Measurements from ENCODE around the gene SLC19A2.

SLC19A2 gene

DNA sequence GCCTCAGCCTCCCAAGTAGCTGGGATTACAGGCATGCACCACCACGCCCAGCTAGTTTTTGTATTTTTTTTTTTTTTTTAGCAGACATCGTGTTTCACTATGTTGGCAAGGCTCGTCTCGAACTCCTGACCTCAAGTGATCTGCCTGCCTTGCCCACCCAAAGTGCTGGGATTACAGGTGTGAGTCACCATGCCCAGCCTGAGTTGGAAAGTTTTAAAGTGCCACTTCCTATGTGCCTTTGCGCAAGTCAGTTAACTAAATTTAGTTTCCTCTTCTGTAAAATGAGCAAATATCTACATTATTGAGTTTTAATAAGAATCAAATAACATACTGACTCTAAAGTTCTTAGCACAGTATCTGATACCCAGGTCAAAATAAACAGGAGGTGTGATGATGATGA lies 12.4 kb downstream of the SLC19A2 start:
- DNase-seq = no peak

DNA sequence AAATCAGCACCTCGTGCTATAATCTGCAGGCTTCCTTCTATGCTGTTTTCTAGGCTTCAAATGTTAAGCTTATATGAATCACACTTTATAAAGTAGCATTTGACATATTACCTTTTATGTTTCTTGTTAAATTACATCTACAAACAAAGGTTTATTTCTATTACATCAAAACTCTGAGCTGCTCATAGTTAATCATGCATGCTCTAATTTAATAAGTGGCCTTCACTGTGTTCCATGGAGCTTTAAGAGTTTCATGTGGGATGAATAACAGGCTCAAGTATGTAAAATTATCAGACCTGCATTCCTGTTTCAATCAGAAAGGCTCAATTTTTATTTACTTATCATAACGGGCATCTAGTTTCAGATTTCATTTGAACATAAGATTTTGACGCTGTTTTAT lies 13.0 kb downstream of the SLC19A2 start:
- DNase-seq = no peak

DNA sequence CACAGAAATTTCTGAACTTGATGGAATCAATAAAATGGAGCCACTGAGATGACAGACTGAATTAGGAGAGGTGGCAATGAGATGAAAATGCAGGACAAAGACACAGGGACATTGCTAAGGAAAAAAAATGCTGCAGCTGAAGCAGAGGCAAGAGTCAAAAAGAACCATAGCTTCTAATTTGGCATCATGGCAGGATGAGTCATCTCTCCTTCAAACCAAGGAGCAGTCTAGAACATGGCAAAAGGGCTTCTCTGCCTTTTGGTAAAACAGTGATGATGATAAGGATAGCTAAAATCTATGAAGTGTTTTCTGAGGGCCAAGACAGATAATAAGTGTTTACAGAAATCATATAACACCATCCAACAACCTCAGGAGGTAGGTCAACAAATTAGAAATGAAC lies 16.8 kb downstream of the SLC19A2 start:
- no peak for DNase-seq

DNA sequence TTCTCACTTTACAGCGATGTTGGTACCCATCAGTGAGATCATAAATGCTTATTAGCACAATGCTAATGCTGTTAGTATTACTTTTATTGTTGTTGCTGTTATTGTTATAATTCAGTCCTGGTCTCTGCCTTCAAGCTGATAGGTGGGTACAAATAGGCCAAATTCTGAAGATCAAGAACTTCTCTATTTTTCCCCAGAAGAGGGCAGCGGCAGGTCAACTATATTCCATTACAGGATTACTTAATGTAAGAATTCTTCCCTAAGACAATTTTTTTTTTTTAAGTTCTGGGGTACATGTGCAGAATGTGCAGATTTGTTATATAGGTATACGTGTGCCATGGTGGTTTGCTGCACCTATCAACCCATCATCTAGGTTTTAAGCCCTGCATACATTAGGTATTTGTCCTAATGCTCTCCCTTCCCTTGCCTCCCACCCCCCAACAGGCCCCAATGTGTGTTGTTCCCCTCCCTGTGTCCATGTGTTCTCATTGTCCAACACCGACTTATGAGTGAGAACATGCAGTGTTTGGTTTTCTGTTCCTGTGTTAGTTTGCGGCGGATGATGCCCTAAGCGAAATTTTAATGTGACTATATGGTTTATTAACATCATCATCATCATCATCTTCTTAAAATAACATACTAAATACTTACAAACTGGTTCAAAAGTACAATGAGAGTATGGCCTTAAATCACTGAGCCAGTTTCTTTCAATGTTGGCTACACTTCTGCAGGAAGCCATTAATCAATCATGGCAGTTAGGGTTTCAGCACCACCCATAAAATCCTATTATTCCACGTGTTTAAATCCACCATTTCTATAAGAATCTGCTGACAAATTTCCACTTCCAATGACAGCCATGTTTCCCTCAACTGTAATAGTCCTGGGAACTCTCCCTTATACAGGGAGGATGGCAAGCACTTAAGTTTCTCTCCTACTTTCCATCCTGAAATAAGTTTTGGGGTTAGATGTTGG lies 19.2 kb downstream of the SLC19A2 start:
- no peak for DNase-seq

DNA sequence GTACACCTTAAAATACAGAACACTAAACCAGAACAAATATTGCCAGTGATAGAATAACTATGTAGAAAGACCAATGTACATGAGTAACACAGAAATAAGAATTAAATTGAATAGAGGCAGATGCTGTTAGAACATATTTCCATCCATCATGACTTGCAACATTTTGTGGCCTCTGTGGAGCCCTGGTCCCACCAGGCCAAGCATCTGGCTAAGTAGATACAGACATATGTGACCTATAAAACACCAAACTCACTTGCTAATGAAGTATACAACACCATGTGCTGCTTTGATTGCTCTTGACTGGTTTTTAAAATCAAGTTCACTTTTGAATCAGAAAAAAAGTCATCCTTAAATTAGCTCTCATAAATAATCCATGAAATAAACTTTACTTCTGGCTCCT lies 20.5 kb downstream of the SLC19A2 start:
- no peak for DNase-seq

DNA sequence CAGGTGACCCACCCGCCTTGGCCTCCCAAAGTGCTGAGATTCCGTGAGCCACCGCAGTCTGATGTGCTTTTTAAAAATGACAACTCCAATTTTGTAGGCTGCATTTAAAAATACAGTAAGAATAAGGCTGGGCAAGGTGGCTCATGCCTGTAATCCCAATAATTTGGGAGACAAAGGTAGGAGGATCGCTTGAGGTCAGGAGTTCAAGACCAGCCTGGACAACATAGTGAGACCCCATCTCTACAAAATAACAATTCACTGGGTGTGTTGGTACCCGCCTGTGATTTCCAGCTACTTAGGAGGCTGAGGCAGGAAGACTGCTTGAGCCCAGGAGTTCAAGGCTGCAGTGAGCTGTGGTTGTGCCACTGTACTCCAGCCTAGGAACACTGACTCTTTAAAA lies 23.4 kb downstream of the SLC19A2 start:
- DNase-seq = no peak

DNA sequence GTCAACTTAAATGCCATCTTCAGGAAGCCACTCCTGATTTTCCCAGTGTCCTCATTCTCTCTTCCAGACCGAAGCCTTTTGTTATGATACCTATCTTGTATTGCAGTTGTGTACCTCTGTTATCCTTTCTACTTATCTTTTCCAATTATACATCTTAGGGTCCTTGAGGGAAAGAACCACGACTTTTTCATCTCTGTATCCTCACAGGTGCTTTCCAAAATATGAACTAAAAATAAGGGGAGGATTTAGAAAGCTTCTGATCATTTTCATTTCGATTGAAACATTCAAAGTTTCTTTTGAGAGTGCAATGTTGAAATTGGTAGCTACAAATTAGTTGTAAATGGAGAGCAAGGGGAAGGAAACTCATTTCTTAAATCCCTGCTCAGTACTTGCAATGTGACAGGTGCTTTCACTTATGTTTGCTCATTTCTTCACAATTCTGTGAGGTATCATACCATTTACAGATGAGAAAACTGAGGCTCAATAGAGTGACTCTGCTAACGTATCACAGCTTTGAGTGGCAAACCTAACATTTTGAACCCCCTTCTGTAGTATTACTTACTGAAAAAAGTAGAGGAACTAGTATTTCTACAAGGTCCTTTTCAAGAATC lies 24.2 kb downstream of the SLC19A2 start:
- DNase-seq = no peak

DNA sequence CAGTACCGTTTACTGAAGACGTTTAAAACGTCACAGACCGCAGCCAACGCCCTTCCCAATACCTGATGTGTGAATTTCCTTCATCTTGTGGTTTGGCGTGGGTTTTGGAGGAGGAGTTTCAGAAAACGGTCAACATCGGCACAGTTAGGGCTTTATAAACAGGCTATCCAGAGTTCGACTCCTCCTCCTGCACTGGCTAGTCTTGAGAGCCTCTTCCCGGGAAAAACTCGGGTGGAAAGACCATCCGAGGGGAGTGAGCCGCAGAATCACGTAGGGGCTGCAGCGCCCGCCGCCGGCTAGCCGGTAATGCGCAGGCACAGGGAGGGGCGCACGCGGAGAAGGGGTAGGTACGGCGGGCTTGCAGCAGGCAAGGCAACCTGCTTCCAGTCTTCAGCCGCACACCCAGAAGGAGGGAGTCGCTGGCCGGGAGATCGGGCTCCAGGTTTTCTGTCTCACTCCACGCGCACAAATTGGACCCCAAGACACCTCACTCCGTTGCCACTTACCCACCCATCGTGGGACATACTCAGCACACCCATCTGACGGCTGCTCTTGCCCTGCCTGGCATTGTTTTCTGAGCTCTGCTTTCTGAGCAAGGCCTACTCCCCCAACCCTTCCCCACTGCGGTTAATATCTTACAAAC lies 25.4 kb downstream of the SLC19A2 start:
- no peak for DNase-seq

DNA sequence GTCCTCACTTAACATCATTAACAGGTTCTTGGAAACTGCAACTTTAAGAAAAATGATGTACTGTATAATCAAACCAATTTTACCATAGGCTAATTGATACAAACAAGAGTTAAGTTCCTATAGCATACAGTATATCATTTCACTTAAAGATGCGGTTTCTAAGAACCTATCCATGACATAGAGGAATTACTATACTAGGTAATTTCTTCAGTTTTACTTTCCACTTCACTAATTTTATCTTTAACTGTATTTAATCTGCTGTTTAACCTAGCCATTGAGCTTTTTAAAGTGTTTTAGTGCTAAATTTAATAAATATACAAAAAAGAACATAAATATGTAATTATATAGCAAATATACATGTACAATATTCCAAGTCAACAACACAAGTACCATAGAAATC lies 28.3 kb downstream of the SLC19A2 start:
- no peak for DNase-seq

DNA sequence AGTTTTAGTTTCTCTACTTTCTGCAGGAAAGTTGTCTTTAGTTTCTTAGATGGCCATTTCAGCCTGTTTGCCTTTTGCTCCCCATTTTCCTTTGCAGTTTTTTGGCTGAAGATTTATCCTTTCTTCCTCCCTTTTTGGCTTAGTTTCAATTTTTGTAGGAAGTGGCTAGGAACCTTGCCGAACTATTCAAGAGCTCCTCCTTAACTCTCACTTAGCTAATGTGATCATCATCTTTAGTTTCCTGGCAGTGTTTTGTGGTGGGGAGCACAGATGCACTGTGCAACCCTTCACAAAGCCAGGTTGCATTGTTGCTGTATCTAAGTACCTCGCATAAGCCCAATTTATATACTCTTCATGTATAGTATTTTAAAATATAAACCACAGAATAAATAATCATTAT lies 29.7 kb downstream of the SLC19A2 start:
- DNase-seq = no peak

DNA sequence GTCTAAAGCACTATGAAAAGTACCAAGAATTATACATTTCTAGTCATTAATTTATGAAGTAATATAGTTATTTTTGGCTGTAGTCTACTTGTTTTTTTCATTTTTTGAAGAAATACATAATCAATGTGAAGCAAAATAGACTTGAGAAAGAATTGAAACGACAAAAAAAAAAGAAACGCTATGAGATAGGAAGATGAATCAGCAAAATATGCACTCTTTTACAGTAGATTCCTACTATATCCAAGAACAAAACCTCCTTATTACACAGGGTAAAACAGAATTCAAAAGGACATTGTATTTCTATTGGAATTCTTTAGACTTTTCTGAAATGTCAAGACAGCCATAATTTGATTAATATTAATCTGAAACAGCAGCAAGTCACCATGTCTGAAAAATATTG lies 32.8 kb downstream of the SLC19A2 start:
- DNase-seq = no peak

DNA sequence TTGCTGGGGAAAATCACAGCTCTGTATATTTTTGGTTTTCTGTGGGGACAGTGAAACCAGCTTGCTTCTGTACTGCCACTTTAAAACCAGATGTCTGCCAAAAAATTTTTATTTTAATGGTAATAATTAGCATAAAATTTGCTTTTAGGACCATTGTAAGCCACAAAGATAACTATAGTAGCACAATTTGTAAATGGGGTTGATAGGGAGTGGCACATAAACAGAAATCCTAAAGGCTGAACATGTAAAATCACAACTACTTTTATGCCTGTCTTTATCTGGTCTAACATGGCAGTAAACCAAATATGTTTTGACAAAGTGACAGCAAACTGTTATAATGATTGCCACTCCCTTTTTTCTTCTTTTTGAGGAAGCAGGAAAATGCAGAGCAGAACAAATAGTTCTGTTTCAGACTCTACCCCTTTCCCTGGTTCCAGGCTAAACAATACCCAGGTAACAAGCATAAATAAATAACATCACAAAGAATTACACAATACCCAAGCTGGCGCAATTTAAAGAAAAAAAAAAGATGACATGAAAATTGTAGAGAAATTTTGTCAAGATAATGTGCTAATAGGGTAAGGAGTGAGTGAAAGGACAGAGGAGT lies 34.4 kb downstream of the SLC19A2 start:
- no peak for DNase-seq

DNA sequence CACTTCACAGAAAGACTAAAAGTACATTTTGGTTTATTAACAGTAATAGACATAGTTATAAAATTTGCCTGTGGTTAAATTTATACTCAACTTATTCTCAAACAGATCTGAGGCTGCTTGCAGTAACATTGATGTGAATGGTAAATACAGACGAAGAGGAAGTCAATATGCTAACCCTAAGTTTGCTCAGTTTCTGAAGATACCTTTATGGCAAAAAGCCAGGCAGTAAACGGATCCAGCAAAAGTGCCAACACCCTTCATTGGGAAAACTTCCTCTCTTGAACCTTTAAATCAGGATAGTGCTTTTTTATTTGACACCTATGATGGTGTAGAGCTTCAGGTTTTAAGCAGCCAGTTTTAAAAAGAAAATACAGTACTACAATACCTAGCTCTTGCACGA lies 41.8 kb downstream of the SLC19A2 start:
- DNase-seq = no peak

DNA sequence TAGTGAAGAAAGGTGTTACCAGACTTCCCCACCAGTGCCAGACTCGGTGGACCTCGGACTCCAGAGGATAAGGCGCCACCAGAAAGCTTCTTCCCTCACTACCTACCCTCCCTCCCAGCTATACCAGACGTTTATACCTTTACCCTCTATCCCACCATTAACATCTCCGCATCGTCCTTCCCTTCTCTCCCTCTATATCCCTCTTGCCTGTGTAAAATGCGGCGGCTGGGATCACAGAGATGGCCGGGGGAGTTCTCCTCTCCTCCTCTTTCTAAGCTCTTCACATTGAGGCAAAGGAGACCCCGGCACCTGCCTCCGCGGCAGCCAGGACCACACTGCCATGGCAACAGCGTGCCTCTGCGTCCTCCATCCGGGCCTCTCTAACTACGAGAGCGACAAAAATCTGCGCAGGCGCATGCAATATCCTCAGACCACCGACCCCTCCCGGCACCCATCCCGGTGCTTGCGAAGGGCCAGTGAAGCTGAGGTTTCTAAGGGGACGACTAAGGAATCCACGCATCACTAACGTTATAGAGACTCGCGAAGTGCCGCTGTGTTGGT lies 58.6 kb downstream of the SLC19A2 start, which contains the start of gene CCDC181:
Gene CCDC181, minus strand, starts transcription at position 394 of the 561 bp plus-strand sequence. CDS start 2,547 bp downstream, outside the sequence.
- DNase-seq = no peak

DNA sequence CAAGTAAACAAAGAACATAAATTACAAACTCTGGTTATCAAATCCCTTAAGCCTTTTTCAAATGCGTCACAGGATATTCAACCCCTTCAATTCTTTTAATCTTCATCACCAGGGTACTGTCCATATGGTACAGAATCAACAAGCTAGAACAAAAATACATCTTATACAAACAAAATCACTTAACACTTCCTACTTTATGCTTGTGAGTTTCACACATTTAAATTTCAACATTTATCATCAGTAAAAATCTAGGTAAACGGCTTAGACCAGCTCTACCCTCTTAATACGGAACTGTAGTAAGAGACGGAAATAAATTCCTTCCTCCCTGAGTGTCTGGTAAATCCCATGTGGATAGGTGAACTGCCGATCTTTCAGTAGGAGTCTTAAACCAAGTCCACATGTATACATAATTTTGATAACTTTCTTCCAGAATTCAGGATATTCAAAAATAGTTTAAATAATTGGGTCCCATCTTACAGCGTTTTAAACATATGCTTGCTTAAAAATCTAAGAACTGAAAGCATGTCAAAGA lies 59.5 kb downstream of the SLC19A2 start:
- DNase-seq = no peak

DNA sequence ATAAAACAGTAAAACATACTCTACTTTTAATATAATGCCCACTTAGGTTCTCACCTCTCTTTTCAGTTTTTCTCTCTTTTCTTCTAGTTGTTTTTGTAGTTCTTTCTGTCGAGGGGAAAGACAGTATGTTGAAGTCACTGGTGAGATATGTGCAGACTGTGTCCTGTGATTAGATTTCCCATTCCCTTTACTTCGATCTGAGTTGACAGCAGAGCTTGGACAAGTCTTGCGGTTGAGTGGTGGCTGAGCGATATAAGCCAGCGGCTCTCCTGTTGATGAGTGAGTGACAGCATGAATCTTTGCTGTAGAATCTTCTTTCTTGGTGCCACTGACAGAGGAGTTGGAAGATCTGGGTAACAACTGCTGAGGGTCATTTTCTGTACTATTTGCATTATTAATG lies 64.4 kb downstream of the SLC19A2 start:
- DNase-seq = no peak

DNA sequence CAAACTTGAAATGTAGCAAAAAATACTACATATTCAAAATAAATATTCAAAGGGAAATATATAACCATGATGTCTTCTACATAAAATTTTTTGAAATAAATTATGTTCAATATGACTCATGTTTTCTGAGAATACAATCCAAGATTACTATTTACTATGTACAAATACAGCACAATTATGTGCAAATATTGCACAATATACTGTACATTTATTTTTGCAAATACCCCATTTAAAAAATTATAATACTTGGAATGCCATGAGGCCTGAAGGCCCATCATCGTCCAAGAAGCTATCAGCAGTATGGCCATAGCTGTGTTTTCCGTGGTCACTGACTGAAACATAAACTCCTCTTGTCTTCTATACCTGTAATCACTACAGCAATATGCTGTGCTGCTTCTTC lies 70.8 kb downstream of the SLC19A2 start:
- no peak for DNase-seq

All from 8988T (cell line).